Measurements from ENCODE around the gene PNPT1.

- TF ChIP-seq CTCF (IDR thresholded peaks at IDR 0.05; ENCODE audit: extremely low read depth in 1 of 2, insufficient read depth in 1 of 2, low read depth in 1 of 2, low read length in 2 of 2) (no peak), JUN (IDR thresholded peaks at IDR 0.05; ENCODE audit: borderline replicate concordance, insufficient read depth, insufficient read length, low read depth) (no peak), MYC (IDR thresholded peaks at IDR 0.05; ENCODE audit: low read depth, low read length) (no peak), POLR2AphosphoS5 (IDR thresholded peaks at IDR 0.05; ENCODE audit: insufficient read depth, low read depth, low read length) (no peak), EZH2 (IDR thresholded peaks at IDR 0.05; ENCODE audit: borderline replicate concordance, low read depth, low read length, severe bottlenecking) (no peak)
These were observed 16.4 kb upstream of the PNPT1 start for GRCh38 chr2:55710025-55710424.
